Activated T-cell treated with anti-CD3 and anti-CD28 coated beads, Interleukin-2, amount 50 U/mL, for 72 hours (primary cell): ENCODE measurements around the gene NGDN. TPM values are rescaled to one million over a fixed set of nuclear protein-coding genes. Genes with fewer than 3 reads are reported as not detected.
A peak's percentile ranks its signal among the peaks of the same experiment; 100 is the strongest.

Experiments used
- ATAC-seq, 2 donors: fragments of 150-1000 bp; cut with Tn5 transposase; replicated peaks in 1 of 2; 2 replicates each; pipeline ENCODE4 v1.10.0; 2021; ENCODE audit warnings: moderate library complexity in 2 of 2, mild to moderate bottlenecking in 1 of 2
- DNase-seq, 2 donors: peaks; one replicate each; pipeline ENCODE4 v3.0.0; 2021 to 2022; ENCODE audit warnings: mixed read lengths in 1 of 2
- H3K27ac Mint-ChIP-seq: one replicate; pipeline ENCODE4 v1.8.0; 2022; ENCODE audit warnings: mild to moderate bottlenecking, moderate library complexity, mixed read lengths
- H3K27me3 Mint-ChIP-seq: one replicate; pipeline ENCODE4 v1.8.0; 2022; ENCODE audit warnings: low read depth, mixed read lengths
- H3K36me3 Mint-ChIP-seq, 2 donors: one replicate each; pipeline ENCODE4 v1.8.0; 2022; ENCODE audit warnings: mixed read lengths in 2 of 2, mild to moderate bottlenecking in 1 of 2; ENCODE audit not compliant: insufficient read depth in 2 of 2
- H3K4me1 Mint-ChIP-seq: one replicate; pipeline ENCODE4 v1.8.0; 2022; ENCODE audit warnings: low read depth, mixed read lengths
- H3K4me3 Mint-ChIP-seq, 2 donors: one replicate each; pipeline ENCODE4 v1.8.0; 2022; ENCODE audit warnings: mild to moderate bottlenecking in 2 of 2, mixed read lengths in 2 of 2, moderate library complexity in 2 of 2
- H3K9me3 Mint-ChIP-seq, 2 donors: one replicate each; pipeline ENCODE4 v1.8.0; 2022; ENCODE audit warnings: mixed read lengths in 2 of 2
- total RNA-seq, 2 donors: library from RNA; stranded (reverse); gene quantifications; one replicate each; pipeline ENCODE4 v1.2.3, GENCODE V29; 2022

The NGDN gene
- total RNA-seq, 2 donors from 2014 or later, result 71.0 to 77.6 TPM

DNA sequence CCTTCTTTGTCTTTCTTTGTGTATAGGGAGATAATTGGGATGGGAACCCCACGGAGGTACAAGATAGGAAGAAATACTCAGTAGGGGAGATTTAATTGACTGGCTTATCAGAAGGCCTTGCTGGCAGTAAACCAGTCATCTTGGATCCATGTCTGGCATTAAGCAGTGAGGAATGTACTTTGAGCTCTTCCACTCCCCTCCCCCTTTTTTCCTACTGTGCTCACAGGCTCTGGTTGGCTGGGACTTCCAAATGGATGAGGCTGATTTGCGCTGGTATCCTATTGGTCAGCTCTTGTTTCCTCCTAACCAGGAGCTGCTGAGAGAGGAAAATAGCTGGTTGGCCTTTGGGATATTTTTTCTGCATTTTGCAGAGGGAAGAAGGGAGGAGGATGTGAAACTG is 24.7 kb downstream of the NGDN start:
- H3K9me3 Mint-ChIP-seq, result no peaks in the 10 kb centered on the region
- no peaks in the 10 kb centered on the region for H3K4me1 Mint-ChIP-seq
- ATAC-seq (no peak), DNase-seq (no peak)
- no peak overlapping the region for H3K4me3 Mint-ChIP-seq
- H3K27ac Mint-ChIP-seq, result no peak overlapping the region
- no peaks in the 10 kb centered on the region for H3K27me3 Mint-ChIP-seq
- H3K36me3 Mint-ChIP-seq, result no peaks in the 10 kb centered on the region

DNA sequence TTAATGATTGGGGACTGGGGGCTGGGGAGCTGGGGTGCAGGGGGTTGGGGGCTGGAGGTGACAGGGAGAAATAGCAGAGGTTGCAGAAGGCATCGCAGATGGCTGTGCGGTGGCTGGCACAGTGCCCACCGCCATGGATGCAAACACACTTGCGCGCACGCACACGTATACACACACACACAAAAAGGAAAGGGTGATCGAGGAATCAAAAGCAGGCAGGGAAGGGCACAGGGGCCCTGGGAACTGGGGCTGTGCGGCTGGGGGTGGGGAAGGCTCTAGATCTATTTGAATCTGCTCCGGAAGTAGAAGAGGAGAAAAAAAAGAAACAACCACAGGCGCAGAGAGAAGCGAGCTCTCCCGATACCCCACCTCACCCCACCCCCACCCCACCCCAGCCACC is 42.7 kb downstream of the NGDN start:
- no peak overlapping the region for H3K27ac Mint-ChIP-seq
- ATAC-seq, result peak in 1 of 2 donors; percentile 26
- peak overlapping the region; percentile 39 to 70 for H3K4me3 Mint-ChIP-seq
- H3K4me1 Mint-ChIP-seq, result no peaks in the 10 kb centered on the region
- H3K27me3 Mint-ChIP-seq, result no peaks in the 10 kb centered on the region
- DNase-seq, result peak; percentile 7 to 8
- no peaks in the 10 kb centered on the region for H3K9me3 Mint-ChIP-seq
- no peaks in the 10 kb centered on the region for H3K36me3 Mint-ChIP-seq

DNA sequence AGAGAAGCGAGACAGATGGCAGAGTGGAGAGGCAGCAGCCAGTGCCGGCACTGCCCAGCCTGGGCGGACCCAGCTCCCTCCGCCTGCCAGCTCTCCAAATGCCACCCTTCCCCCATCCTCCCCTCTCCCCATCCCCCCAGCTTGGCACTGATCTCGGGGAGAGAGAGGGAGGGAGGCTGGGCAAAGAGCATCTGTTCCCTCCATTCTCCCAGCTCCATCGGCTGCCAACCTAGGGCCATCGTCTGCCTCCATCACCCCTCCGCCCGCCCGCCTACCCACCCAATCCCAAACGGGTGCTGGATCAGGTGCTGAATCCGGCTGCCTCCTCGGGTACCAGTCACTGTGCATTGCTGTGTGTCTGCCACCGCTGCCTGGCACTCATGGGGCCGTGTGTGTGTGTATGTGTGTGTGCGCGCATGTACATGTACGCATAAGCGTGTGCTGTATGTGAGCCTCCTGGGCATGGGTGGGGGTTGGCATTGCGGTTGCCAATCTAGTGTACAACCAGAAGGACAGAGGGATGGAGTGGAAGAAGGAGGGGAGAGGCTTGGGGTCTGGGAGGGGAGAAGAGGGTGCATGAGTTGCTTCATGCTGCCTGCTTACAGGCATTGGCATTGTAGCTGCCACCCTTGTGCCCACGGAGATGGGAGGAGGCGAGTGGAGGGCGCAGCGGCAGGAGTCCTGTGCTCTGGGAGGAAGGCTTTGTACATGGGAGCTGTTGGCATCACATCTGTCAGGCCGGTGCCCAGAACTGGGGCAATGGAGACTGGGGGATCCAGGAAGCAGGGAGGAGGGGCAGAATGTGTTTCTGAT is 43.7 kb downstream of the NGDN start:
- no peak for ATAC-seq
- Mint-ChIP-seq H3K36me3 (no peaks in the 10 kb centered on the region), H3K9me3 (no peaks in the 10 kb centered on the region), H3K27me3 (no peaks in the 10 kb centered on the region), H3K27ac (no peak overlapping the region), H3K4me1 (no peaks in the 10 kb centered on the region), H3K4me3 (peak overlapping the region in 1 of 2 donors; percentile 52)
- no peak for DNase-seq

- Mint-ChIP-seq H3K27me3 (no peaks in the 10 kb centered on the region), H3K9me3 (no peaks in the 10 kb centered on the region), H3K4me3 (no peak overlapping the region), H3K27ac (no peak overlapping the region), H3K4me1 (no peaks in the 10 kb centered on the region), H3K36me3 (no peaks in the 10 kb centered on the region)
- ATAC-seq, result no peak
- no peak for DNase-seq
Measured at GRCh38 chr14:23513818-23514643, 44.5 kb downstream of the NGDN start.

DNA sequence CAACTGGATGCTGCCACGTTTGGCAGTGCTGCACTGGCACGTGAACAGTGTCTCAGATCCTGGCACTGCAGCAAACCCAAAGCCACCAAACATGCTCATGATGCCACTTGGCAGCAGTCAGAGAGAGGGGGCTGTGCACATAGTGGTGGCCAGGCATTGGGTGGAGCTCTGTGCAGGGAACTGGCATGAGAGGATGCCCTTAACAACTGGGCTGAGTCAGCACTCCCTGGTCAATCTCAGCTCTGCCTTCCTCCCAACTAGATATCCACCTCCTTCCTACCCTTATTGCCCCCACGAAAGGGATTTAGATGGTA is 45.1 kb downstream of the NGDN start:
- H3K36me3 Mint-ChIP-seq, result no peaks in the 10 kb centered on the region
- no peaks in the 10 kb centered on the region for H3K27me3 Mint-ChIP-seq
- ATAC-seq (no peak), DNase-seq (no peak)
- H3K9me3 Mint-ChIP-seq, result no peaks in the 10 kb centered on the region
- H3K27ac Mint-ChIP-seq, result no peak overlapping the region
- H3K4me1 Mint-ChIP-seq, result no peaks in the 10 kb centered on the region
- no peak overlapping the region for H3K4me3 Mint-ChIP-seq

GRCh38 chr14:23517650-23518326 is 48.3 kb downstream of the NGDN start:
- ATAC-seq, result no peak

DNA sequence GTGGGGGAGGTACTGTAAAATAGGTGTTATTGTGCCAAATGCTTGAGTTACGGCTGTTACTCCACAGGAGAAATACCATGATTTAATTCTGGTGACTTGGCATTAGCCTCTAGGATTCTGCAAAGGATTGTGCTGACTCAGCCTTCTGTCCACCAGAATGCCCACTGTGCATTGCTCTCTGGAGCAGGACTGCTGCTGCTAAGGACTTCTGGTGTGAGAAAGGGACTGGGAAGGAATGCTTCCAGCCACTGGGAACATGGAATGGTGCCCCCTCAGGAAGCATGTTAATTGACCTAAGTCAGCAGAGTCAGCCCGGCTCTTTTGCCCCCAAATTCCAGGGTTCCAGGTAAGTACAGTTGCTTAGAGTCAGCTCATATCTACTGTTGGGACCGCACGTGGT is 49.2 kb downstream of the NGDN start:
- H3K4me1 Mint-ChIP-seq, result no peaks in the 10 kb centered on the region
- no peaks in the 10 kb centered on the region for H3K27me3 Mint-ChIP-seq
- no peak overlapping the region for H3K27ac Mint-ChIP-seq
- H3K36me3 Mint-ChIP-seq, result no peaks in the 10 kb centered on the region
- DNase-seq (no peak), ATAC-seq (no peak)
- no peaks in the 10 kb centered on the region for H3K9me3 Mint-ChIP-seq
- no peak overlapping the region for H3K4me3 Mint-ChIP-seq

More at GRCh38 chr14:23517650-23518326, 48.3 kb downstream of the NGDN start:
- no peak overlapping the region for H3K27ac Mint-ChIP-seq
- H3K27me3 Mint-ChIP-seq, result no peaks in the 10 kb centered on the region
- no peaks in the 10 kb centered on the region for H3K9me3 Mint-ChIP-seq
- no peak for DNase-seq
- H3K4me1 Mint-ChIP-seq, result no peaks in the 10 kb centered on the region
- H3K36me3 Mint-ChIP-seq, result no peaks in the 10 kb centered on the region
- H3K4me3 Mint-ChIP-seq, result no peak overlapping the region

GRCh38 chr14:23520899-23521533 is 51.5 kb downstream of the NGDN start:
- Mint-ChIP-seq H3K4me1 (no peaks in the 10 kb centered on the region), H3K9me3 (no peaks in the 10 kb centered on the region), H3K36me3 (no peaks in the 10 kb centered on the region), H3K27me3 (no peaks in the 10 kb centered on the region), H3K4me3 (no peak overlapping the region), H3K27ac (no peak overlapping the region)
- ATAC-seq, result no peak
- DNase-seq, result no peak

DNA sequence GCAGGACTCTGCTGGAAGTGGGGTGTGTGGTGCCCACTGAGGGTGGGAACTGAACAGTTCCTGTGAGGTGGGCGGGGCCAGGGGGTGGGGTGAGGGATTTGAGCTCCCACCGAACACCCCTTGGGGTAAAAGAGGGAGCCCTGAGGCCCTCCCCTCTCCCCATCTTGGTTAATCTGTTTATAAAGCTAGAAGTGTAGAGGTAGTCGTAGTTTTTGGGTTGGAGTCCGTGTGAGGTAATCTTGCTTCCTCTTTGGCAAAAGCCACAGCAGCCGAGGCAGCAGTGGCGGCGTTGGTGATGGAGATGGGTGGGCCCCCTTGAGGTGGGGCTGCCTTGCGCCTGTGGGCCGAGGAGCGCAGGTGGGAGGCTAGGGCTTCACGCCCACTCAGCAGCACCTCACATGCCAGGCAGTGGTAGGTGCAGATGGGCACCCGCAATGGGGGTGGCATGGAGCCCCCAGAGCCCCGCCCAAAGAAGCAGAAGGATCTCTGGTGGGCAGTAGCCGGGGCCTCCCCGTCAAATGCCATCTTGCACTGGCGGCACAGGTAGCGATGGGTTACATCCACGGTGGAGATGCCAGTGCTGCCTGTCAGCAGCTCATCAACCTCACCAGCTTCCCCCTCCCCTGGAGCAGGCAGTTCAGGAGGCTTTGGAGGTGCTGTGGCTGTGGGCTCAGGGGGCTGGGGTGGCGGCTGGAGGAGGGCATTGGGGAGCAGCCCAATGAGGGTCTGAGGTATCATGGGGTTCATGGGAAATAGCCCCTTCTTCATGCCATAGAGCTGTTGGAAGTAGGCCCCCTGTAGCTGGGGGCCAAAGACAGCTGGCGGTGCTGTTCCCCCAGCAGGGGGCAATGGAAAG is 52.5 kb downstream of the NGDN start:
- no peak overlapping the region for H3K27ac Mint-ChIP-seq
- no peak overlapping the region for H3K4me3 Mint-ChIP-seq
- H3K9me3 Mint-ChIP-seq, result no peaks in the 10 kb centered on the region
- ATAC-seq, result no peak
- H3K4me1 Mint-ChIP-seq, result no peaks in the 10 kb centered on the region
- DNase-seq, result no peak
- H3K27me3 Mint-ChIP-seq, result no peaks in the 10 kb centered on the region
- no peaks in the 10 kb centered on the region for H3K36me3 Mint-ChIP-seq

DNA sequence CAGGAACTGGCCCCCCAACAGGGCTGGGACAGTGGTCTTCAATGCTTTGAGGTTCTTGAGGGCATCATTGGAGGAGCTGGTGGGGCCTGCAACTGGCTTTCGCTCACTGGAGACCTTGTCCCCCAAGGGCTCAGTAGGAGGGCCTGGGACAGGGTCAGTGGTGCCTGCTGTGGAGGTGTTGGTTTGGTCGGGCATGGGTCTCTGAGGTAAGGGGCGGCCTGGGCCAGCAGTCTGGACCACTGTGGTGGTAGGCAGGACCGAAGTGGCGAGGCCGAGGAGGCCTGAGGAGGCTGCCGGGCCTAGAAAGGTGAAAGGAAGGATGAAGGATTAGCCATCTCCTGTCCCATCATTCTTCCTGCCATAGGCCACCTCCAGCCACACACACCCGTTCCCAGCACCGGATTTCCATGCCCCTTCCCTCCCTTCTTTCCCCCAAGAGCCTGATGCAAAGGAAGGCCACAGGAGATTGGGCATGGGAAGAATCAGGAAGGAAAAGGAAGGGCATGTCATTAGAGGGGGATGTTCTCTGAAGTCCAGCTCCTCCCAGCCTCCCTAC is 53.2 kb downstream of the NGDN start:
- no peaks in the 10 kb centered on the region for H3K9me3 Mint-ChIP-seq
- no peaks in the 10 kb centered on the region for H3K4me1 Mint-ChIP-seq
- DNase-seq, result no peak
- no peak overlapping the region for H3K27ac Mint-ChIP-seq
- no peaks in the 10 kb centered on the region for H3K36me3 Mint-ChIP-seq
- no peak overlapping the region for H3K4me3 Mint-ChIP-seq
- no peaks in the 10 kb centered on the region for H3K27me3 Mint-ChIP-seq
- no peak for ATAC-seq

GRCh38 chr14:23523229-23524016 is 53.9 kb downstream of the NGDN start:
- ATAC-seq, result no peak
- Mint-ChIP-seq H3K27me3 (no peaks in the 10 kb centered on the region), H3K36me3 (no peaks in the 10 kb centered on the region), H3K27ac (no peak overlapping the region), H3K4me1 (no peaks in the 10 kb centered on the region), H3K4me3 (no peak overlapping the region), H3K9me3 (no peaks in the 10 kb centered on the region)
- no peak for DNase-seq
